GM18868 (cell line): ENCODE measurements around the gene TEF.
"Not testable (repeated sequence)": the region's sequence is repeated elsewhere in the genome, so short reads cannot be mapped to it uniquely, and the experiment has no call there.

Experiments used
- ATAC-seq: cut with Tn5 transposase; IDR thresholded peaks from one replicate; pipeline ENCODE4 v1.9.1; 2021; ENCODE audit warnings: mild to moderate bottlenecking, moderate library complexity; ENCODE audit not compliant: unreplicated experiment

TEF gene

DNA sequence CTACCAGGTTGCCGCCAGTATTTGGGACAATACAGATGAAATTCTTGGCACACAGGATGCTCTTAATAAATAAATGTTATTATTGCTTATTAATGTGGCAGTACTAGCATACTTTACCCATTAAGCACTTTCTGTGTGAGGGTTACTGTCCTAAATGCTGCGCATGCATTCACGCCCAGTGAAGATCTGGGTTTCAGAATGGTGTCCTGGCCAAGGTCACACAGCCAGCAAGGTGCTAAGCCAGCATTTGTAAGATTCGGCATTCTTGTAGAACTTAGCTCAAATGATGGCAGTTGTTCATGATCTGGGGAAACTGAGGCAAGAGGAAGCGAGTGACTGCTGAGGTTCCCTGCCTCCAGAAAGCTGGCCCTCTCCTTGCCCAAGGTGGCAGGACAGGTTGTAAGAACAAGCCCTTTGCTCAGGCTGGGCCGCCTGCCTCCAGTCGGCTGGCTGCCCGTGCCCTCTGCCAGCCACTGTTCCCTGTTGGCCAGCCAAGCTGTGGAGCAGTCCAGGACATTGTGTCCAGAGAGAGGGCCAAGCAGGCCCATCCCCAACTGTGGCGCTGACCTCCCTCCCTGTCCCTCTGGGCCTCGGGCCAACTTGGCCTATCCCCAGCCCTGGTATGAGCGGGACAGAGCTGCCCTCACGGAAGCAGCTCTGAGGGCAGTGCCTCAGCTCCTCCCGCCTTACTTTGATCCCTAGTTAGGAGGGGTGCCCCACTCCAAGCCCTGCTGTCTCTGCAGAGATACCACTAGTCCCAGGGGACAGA, 36.1 kb downstream of the TEF start:
- no peak for ATAC-seq

DNA sequence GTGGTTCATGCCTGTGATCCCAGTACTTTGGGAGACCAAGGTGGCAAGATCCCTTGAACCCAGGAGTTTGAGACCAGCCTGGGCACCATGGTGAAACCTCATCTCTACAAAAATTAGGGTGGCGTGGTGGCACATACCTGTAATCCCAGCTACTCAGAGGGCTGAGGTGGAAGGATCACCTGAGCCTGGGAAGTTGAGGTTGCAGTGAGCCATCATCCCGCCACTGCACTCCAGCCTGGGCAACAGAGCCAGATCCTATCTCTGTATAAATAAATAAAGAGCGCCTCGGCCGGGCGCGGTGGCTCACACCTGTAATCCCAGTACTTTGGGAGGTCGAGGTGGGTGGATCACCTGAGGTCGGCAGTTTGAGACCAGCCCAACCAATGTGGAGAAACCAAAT, 37.0 kb downstream of the TEF start:
- ATAC-seq = no peak

DNA sequence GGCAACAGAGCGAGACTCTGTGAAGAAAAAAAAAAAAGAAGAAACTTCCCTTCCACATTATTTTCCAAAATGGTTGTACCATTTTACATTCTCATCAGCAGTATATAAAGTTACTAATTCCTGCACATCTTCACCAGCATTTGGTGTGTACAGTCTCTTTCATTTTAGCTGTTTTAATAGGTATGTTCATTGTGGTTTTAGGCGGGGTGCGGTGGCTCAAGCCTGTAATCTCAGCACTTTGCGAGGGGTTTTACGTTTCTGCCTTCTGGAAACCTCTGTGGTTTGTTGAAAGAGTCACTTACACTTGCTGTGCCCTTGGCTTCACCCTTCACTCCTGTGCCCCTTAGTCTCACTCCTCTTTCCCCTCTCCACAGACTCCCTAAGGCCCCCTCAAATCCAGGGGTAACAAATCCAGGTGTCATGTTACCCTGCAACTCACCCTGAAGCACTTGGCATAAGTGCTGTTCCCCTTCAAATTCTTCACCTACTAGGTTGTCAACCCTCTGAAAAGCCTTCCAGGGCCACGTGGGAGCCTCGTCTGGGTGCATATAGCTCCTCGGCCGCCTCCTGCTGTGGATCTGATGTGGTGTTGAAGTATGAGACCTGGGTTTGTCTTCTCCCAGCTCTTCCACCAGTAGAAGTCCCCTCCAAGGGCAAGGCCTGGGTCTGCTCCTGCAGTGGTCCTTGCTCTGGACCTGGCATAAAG, 44.1 kb downstream of the TEF start:
- no peak for ATAC-seq

DNA sequence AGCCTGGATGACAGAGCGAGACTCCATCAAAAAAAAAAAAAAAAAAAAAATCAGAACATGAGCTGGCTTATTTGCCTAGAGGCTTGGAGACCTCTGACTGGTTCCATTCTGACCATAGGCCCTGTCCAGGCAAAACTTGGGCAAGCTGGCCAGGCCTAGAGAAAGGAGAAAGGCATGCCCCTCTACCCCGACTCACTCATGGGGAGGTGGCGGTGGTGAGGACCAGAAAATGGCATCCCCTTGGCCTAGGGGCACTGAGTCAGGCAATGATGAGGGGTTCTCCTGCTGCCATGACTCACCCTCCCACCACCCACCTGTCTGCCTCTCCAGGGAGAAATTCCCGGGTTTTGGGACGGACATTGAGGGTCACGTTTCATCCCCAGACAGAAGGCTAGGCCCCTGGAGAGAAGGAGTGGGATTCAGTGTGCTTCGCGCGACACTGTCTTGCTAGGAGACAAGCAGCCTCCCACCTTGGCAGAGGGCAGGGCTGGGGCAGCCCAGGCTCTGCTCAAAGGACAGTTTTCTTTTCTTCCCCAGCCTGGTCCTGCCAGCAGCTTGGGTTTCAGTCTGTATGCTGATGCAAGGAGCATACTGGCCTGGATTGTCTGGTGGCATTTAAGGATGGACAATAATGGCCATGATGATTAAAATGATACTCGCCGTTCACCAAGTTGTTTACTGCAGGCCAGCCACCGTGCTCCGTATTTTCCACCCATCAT, 47.6 kb downstream of the TEF start:
- ATAC-seq = no peak

DNA sequence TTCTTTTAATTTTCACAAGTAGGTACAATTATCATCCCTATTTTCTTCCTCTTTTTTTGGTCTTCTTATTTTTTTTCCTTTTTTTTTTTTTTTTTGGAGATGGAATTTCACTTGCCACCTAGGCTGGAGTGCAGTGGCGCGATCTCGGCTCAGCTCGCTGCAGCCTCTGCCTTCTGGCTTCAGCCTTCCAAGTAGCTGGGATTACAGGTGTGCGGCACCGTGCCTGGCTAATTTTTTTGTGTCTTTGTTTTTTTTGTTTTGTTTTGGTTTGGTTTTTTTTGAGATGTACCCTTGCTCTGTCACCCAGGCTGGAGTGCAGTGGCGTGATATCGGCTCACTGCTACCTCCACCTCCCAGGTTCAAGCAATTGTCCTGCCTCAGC, 48.2 kb downstream of the TEF start:
- no peak for ATAC-seq

DNA sequence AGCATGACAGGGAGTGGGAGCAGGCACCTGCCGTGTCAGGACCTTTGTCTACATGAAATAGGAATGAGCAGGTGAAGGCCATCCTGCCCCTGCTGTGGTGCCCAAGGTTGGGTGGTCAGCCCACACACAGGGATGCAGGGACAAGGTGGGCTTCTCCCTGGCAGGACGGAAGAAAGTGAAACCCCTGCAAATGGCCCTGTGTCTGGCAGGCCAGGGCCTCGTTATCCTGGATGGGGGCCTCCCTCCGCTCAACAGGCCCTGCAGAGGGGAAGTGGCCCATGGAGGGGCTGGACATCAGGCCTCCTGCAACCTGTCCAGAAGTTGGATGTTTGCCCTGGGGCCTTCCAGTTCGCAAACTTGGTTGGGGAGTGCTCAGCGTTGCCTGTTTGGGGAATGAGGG, 49.9 kb downstream of the TEF start:
- ATAC-seq = no peak

DNA sequence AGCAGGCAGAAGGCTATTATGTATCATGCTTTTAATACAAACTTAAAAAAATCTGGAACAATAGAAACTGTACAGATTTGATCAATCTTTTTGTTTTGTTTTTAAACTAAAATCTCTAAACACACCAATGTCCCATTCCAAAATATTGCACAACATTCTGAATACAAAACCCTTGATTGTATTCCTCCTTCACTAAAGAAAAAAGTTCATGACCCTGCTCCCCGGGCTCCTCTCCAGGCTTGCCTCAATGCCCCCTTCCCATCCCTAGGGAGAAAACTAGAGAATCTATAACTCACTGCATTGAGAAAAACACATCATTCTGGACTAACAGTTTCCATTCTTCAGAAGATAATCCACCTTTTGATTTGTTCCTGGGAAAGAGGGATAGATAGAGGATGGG, 51.7 kb downstream of the TEF start:
- ATAC-seq = not testable (repeated sequence)

DNA sequence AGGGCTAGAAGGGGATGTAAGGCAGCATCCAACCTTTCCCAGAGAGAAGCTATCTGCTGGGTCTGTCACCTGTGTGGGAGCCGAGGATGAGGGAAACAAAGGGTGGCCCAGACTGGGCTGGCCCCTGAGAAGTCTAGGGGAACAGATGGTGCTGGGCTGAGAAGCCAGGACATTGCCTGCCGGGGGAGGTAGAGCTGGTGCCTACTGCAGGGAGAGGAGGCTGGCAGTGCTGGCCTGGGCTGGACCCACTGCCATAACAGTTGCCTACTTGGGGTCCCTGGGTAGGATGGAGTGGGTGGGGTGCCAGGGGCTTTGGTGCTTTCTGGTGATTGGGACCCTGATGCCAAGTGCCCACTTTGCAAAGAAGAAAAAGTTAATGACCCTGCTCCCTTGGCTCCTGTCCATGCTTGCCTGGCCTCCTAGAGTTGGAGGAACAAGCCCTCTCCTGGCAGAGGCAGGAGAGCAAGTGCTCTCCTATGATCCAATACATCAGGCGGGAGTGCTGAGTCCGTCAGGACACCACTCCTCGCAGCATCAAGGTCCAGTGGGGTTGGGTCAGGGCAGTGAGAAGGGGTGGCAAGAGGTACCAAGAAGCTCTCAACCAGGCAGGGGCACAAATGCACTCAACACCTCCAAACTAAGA, 52.7 kb downstream of the TEF start:
- not testable (repeated sequence) for ATAC-seq

DNA sequence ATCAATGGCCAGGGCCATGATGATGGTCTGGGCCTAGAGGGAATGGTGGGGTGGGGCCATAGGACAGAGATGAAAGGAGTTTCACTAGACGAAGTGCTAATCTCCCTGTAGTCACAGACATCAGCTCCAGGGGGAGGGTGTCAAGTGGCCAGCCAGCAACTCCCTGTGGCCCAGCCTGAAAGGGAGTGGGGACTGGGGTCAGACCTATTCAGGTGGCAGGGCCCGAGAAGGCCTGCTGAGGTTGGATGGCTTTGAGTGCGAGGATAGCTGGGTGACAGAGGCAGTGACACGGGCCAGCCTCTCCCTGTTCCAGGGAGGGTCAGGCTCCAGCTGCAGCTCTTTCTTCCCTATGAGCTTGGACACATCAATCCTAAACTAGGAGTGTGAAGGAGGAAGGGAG, 53.8 kb downstream of the TEF start:
- no peak for ATAC-seq

DNA sequence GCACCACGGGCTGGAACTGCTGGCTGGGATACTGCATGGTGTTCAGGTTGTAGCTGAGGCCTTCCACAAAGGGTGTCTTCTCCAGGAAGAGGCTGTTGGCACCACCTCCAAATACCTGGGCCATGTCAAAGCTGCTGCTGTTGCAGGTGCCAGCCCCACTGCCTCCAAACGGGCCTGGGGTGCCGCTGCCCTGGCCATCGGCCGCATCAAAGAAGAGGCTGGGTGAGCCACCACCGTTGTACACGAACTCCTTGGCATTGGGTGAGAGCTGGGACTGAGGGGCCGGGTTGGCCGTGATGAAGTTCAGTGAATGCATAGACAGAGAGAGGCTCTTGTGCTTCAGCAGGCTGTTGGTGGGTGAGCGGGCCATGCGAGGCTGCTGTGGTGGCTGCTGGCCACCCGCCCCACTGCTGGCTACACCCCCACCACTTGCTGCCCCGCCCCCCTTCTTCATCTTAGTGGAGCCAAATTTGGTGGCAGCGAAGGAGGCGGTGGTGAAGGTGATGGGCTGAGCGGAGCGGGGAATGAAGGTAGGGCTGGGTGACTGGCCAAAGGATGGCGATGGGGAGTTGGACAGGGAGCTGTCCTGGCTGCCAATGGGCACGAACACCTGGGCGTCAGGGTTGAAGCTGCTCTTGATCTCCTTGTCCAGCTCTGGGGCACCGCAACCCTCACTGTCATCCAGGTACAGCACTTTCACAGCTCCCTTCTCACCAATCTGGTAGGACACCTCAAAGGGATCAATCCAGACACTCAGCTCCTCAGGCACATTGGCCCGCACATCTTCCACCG, 54.8 kb downstream of the TEF start:
- no peak for ATAC-seq

DNA sequence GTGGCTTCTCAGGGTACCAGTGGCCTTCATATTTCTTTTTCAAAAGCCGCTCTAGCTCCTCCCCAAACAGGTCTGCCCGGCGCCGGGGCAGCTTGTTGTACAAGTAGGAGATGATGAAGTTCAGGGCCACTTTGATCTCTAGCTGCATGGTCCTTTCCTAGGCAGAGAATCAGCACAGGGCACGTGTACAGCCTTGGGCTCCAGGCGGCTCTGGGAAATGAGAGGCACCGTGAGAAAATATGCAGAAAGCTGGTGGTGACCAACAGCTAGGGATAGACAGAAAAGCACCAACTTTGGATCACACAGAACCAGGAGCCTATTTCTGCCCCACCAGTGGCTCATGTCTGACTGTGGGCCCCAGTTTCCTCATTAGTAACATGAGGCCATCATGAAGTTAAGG, 55.5 kb downstream of the TEF start:
- ATAC-seq = no peak

DNA sequence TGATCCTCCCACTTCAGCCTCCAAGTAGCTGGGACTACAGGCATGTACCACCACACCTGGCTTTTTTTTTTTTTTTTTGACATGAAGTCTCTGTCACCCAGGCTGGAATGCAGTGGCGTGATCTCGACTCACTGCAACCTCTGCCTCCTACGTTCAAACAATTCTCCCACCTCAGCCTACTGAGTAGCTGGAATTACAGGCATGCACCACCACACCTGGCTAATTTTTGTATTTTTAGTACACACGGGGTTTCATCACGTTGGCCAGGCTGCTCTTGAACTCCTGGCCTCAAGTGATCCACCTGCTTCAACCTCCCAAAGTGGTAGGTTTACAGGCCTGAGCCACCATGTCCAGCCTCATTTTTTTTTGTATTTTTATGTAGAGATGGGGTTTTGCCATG, 58.8 kb downstream of the TEF start:
- ATAC-seq = not testable (repeated sequence)

DNA sequence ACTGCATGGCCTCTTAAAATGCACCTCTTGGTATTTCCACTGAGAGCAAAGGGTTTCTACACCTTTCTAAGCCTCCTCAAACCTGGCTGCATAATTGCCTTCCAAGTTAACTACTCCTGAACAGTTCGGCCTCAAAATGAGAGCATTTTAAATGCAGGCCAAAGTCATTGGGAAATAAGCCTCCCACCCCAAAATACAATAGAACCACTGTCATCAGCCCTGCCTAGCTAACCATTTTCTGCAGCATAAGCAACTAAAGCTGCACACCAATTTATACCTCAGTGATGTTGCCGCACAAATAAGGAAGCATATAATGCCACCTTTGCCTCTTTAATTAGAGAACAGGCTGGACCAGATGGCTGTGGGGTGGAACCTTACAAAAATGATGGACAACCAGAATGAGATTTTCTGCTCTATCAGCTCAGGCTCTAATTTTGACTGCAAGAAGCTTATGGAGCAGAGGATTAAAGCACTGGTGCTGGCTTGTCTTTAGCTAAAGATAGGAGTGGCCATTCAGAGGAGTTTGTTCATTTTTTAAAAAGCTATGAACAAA, 60.6 kb downstream of the TEF start:
- ATAC-seq = no peak

DNA sequence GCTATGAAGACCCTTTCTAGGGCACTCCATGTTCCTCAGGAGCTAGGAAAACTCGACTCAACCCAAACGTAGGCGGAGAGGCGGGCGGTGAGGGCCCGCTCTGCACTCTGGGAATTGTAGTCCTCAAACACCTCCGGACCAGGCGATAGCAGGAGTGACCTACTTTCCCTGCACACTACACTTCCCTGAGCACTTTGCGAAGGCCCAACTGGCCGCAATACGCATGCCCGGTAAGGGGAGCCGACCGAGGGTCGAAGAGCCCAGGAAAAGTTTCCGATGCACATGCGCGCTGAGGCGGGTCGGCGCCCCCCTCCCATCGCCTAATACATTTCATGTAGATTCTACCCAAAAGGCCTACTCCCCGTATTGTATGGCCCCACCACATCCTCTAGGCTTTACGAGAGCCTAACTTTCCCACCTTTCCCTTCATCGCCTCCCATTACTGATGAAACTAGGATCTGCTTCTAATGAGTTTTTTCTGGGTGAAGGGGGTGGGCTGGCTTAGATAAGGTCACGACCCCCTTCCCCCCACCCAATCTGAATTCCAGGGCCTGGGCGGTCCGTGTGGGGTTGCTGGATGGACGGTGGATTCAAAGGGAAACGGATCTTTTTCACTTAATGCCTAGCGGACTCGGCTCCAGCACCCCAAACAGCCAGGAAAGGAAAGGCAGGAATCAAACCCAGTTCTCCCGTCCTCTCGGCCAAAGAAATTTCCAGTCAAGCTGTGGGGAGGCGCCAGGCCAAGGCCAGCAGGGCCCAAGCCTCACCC, 62.8 kb downstream of the TEF start:
- ATAC-seq = peak; percentile 53

DNA sequence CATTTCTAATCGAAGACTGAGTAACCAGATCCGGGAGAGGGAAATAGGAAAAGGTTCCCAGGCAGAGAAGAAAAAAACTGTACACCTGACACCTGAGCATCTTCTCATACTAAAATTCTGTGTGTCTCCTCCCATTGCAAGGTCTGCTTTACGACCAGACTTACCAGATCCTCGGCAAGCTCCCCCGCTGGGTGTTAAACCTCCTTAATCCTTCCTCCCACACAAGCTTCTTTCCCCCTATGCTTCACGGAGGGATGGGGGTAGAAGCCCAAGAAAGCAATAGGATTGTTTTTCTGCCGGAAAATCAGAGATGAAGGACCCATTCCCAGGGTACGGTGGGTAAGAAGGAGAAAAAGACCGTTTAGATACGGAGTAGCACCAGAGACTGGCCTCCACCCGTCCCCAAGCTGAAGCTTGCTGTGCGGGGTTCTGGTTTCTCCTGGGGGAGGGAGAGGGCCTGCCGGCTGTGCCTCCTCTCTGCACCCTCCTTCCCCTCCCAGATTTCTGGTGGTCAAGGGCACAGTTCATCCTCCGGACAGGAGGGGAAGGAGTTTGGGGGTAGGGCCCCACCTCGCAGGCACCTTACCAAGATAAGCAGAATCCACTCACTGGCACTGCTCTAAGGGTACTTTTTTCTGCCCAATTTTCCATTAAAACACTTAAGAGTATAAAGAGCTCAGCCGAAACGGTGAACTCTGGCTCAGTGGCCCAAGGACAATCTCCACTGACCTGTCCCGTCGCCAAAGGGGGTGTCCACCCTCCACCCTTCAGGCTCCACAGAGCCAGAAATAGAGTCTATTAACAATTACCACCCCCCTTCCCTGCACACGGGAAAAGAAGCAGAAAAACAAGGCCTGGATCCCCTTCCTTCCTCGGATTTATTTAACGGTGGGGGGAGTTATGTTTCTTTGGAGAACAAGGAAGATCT, 63.7 kb downstream of the TEF start:
- no peak for ATAC-seq

DNA sequence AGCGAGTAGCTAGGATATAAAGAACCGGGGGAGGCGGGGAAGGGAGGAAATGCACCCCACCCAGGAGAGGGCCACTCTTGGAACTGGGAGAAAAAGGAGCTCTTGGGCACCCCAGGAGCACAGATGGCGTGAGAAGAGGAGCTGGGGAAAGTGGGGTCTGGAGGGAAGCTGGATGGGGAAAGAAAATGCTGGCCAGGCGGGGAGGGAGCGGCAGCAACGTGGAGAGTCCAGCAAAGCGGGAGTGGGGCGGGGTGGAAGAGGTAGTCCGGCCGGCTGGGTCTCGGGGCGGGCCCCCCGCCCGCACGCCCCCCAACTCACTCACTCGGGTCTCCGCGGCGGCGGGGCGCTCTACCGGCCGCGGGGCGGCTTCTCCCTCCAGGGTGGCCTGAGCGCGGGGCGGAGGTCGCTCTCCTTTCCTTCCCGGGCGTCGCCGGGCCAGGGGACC, 64.3 kb downstream of the TEF start:
- ATAC-seq = no peak

DNA sequence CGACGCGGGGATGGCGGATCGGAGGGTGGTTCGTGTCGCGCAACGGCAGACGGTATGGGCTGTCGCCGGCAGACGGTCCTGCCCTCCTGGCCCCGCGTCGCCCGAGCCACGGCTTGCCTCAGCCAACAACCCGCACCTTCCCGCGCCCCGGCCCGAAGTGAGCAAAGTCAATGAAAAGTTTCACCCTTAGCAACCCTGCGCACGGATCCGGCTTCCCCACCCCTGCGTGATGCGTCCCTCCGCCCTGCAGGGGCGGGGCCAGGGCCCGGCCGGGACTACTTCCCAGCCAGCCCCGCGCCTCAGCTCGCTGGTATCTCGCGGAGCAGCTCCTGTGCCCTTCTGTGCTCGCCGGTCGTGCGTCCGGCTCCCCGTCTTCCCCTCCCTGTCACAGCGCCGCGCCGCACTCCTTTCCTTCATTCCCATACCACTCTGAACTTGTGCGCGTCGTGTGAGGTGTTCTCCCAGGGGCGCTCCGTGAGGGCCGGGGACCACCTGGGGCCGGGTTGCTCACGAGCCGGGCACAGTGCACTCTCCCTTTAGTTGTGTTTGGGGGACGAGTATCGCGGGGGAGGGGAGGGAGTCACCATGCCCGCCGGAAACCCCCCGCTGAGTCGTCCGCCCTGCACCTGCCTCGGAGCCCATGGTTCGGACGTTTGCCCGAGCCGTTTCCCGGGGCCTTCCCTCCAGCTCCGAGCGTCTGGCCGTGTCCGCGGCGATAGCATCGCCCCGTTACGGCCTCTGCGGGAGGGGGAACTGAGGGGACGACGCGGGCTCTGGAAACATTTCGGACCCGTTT, 65.1 kb downstream of the TEF start, which contains the start of gene TOB2:
TSS of gene TOB2 (minus strand) at position 163 of the 796 bp plus-strand sequence. CDS start 9,456 bp downstream, outside the sequence.
- peak; percentile 37 for ATAC-seq
